Measurements from ENCODE around the gene ADAMTSL3.

- TF ChIP-seq SIN3A (IDR thresholded peaks at IDR 0.05; ENCODE audit: borderline replicate concordance, insufficient read depth, low read length) = no peak
- no peak for TF ChIP-seq TAF1 (IDR thresholded peaks at IDR 0.05; ENCODE audit: borderline replicate concordance, insufficient read depth, low read length)
- TF ChIP-seq POLR2AphosphoS5 (IDR thresholded peaks at IDR 0.05; ENCODE audit: low read depth, low read length) = no peak
- TF ChIP-seq FOXP2 (optimal IDR thresholded peaks at IDR 0.05; ENCODE audit: borderline replicate concordance, extremely low read depth, extremely low read length, insufficient read depth) = no peak
Observed at GRCh38 chr15:83970295-83970890, 316.5 kb downstream of the ADAMTSL3 start.

Data from PFSK-1 (cell line).